NB4 (cell line): ENCODE measurements around the gene GOLGA8M.
"Not testable (repeated sequence)": the region's sequence is repeated elsewhere in the genome, so short reads cannot be mapped to it uniquely, and the experiment has no call there.

ENCODE experiments used
- DNase-seq: peaks from one replicate; pipeline ENCODE4 v3.0.0; 2010; ENCODE audit warnings: low read depth
- H3K4me3 ChIP-seq: one replicate; pipeline ENCODE4 v1.5.1; 2011; ENCODE audit warnings: mild to moderate bottlenecking, low read depth, low read length, moderate library complexity
- MYC ChIP-seq: IDR thresholded peaks from 2 replicates; pipeline ENCODE4 v1.6.1; 2011; ENCODE audit warnings: low read depth, low read length
- POLR2A ChIP-seq: IDR thresholded peaks from 2 replicates; pipeline ENCODE4 v1.6.1; 2011; ENCODE audit warnings: mild to moderate bottlenecking; ENCODE audit not compliant: insufficient read length; ENCODE audit errors: extremely low read depth
- TF ChIP-seq, protein P1 (sequence below): IDR thresholded peaks from 2 replicates; pipeline ENCODE4 v1.6.1; 2011; ENCODE audit warnings: low read depth, low read length
- TF ChIP-seq, protein P2 (sequence below): IDR thresholded peaks from one replicate; pipeline ENCODE4 v1.5.1; 2012; ENCODE audit warnings: low read depth, low read length

The GOLGA8M gene, protein sequence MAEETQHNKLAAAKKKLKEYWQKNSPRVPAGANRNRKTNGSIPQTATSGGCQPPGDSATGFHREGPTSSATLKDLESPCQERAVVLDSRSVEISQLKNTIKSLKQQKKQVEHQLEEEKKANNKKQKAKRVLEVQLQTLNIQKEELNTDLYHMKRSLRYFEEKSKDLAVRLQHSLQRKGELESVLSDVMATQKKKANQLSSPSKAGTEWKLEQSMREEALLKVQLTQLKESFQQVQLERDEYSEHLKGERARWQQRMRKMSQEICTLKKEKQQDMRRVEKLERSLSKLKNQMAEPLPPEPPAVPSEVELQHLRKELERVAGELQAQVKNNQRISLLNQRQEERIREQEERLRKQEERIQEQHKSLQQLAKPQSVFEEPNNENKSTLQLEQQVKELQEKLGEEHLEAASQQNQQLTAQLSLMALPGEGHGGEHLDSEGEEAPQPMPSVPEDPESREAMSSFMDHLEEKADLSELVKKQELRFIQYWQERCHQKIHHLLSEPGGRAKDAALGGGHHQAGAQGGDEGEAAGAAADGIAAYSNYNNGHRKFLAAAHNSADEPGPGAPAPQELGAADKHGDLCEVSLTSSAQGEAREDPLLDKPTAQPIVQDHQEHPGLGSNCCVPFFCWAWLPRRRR

DNA sequence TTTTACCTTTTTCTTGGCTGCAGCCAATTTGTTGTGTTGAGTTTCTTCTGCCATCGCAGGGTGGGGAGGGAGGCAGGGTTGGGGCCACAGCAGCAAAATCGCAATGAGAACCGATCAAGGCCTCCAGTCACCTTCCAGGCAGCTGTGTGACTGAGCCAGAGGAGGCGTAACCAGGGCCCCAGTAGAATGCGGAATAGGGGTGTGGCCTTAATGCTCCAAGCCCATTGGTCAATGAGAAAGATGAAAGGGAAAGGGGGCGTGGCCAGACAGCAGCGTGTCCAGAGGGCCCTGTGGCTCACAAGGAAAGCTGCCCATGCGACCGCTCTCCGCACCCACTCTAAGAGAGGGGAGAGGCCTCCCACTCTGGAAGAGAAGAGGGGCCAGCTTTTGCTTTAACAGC, at the start of gene GOLGA8M:
GOLGA8M (minus strand) TSS at position 152 of the 400 bp plus-strand sequence; CDS start at position 54, 98 bp downstream.
- not testable (repeated sequence) for H3K4me3 ChIP-seq, DNase-seq

DNA sequence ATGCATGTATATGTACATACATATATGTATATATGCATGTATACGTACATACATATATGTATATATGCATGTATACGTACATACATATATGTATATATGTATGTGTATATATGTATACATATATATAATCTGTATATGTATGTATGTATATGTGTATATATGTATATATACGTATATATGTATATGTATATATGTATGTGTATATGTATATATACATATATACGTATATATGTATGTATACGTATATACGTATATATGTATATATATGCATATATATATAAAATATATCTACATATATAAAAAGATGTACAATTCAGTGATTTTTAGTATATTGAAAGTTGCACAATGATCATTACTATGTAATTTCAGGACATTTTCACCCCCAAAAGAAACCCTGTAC, 30.7 kb upstream of the GOLGA8M start:
- not testable (repeated sequence) for H3K4me3 ChIP-seq, DNase-seq

DNA sequence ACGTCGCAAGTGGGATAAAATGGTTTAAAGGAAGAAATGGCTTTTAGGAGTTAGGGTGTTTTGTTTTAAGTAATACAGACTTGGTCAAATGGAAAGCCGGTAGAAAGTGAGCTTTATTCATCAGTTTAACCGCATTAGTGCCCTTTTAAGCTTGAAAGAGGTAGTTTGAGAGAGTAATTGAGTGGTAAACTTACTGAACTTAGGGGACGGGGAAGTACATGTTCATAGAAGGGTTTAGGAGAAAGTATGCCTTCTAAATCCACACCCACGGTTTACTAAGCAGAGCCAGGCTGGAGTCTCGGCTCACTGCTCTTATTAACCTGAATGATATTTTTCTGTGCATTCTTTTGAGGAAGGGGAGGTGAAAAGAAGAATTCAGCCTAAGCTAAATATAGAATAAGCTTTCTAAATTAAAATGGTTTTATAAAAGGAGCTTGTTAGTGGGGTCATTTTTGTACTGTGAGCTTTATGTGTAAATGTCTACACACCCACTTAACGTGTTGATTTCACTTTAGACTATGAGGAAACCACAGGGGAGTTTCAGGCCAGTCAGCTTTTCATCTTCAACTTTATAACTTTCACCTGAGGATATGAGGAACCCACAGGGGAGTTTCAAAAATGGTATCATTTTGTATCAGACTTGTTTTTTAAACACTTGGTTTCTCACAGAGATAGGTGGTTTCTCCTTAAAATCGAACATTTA, 26.5 kb upstream of the GOLGA8M start:
- peak overlapping the region; percentile 50 for H3K4me3 ChIP-seq
- not testable (repeated sequence) for DNase-seq

DNA sequence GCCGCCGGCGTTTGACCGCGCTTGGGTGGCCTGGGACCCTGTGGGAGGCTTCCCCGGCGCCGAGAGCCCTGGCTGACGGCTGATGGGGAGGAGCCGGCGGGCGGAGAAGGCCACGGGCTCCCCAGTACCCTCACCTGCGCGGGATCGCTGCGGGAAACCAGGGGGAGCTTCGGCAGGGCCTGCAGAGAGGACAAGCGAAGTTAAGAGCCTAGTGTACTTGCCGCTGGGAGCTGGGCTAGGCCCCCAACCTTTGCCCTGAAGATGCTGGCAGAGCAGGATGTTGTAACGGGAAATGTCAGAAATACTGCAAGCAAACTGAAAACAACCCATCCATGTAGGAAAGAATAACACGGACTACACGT, 26.0 kb upstream of the GOLGA8M start:
- peak overlapping the region; percentile 50 for H3K4me3 ChIP-seq

DNA sequence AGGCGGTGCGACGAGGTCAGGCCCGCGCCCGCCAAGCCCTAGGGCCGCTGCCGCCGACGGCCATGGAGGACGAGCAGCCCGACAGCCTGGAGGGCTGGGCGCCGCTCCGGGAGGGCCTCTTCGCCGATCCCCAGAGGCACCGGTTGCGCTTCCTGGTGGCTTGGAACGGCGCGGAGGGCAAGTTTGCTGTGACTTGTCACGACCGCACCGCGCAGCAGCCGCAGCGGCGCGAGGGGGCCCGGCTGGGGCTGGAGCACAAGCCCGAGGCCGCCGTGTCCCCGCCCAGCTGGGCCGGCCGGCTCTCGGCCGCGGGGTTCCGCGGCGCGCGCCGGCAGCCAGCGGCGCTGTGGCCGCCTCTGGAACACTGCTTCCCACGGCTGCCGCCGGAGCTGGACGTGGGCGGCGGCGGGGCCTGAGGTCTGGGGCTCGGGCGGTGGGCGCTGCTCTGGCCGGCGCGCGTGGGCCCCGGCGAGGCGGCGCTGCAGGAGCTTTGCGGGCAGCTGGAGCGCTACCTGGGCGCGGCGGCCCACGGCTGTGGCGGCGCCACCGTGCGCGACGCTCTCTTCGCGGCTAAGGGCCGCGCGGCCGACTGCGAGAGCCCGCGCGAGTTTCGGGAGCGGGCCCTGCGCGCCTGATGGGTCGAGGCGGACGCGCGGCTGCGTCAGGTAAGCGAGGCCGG, 25.4 kb upstream of the GOLGA8M start:
- peak overlapping the region; percentile 59 for H3K4me3 ChIP-seq
- DNase-seq: peak; percentile 74

More for the DNA sequence above, 26.0 kb upstream of the GOLGA8M start:
- DNase-seq: not testable (repeated sequence)

DNA sequence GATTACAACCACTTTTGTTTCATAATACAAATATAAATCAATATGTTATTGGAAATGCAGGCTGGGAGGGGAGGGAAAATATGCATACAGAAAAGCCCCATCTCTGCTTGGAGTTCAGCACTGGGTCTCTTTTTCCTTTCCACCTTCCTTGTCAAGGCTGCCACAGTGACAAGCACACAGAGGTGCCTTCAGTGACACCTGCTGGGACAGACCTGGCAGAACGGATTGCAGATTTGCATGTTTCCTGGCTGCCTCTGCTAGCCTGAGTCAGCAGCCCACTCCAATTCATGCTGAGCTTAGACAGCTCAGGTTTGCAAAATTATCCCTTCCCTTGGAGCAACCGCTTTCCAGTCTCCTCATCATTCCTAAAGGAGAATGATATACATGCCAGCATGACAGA, 15.8 kb upstream of the GOLGA8M start:
- peak; percentile 54 for DNase-seq
- H3K4me3 ChIP-seq: not testable (repeated sequence)

DNA sequence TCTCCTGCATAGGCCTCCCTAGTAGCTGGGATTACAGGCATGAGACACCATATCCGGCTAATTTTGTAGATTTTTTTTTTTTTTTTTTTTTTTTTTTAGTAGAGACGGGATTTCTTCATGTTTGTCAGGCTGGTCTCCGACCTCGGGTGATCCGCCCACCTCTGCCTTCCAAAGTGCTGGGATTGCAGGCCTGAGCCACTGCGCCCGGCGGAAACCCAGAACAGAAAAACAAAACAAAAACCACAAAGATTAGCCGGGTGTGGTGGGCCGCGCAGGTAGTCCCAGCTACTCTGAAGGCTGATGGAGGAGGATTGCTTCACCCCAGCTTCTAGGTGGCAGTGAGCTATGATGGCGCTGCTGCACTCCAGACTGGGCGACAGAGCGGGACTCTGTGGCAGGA, 14.8 kb upstream of the GOLGA8M start:
- H3K4me3 ChIP-seq, DNase-seq: not testable (repeated sequence)

DNA sequence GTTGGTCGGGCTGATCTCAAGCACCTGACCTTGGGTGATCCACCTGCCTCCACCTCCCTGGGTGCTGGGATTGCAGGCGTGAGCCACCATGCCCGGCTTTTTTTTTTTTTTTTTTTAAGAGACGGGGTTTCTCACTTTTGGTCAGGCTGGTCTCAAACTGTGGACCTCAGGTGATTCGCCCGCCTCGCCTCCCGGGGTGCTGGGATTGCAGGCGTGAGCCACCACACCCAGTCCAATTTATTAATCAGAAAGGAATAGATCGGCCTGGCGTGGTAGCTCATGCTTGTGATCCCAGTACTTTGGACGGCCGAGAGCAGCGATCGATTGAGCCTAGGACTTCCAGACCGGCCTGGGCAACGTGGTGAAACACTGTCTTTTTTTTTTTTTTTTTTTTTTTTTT, 13.9 kb upstream of the GOLGA8M start:
- H3K4me3 ChIP-seq: no peak overlapping the region
- DNase-seq: no peak
- TF ChIP-seq POLR2A (no peak), MYC (no peak)
- TF ChIP-seq, protein P1, sequence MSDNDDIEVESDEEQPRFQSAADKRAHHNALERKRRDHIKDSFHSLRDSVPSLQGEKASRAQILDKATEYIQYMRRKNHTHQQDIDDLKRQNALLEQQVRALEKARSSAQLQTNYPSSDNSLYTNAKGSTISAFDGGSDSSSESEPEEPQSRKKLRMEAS: no peak
- TF ChIP-seq, protein P2, sequence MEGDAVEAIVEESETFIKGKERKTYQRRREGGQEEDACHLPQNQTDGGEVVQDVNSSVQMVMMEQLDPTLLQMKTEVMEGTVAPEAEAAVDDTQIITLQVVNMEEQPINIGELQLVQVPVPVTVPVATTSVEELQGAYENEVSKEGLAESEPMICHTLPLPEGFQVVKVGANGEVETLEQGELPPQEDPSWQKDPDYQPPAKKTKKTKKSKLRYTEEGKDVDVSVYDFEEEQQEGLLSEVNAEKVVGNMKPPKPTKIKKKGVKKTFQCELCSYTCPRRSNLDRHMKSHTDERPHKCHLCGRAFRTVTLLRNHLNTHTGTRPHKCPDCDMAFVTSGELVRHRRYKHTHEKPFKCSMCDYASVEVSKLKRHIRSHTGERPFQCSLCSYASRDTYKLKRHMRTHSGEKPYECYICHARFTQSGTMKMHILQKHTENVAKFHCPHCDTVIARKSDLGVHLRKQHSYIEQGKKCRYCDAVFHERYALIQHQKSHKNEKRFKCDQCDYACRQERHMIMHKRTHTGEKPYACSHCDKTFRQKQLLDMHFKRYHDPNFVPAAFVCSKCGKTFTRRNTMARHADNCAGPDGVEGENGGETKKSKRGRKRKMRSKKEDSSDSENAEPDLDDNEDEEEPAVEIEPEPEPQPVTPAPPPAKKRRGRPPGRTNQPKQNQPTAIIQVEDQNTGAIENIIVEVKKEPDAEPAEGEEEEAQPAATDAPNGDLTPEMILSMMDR: no peak

DNA sequence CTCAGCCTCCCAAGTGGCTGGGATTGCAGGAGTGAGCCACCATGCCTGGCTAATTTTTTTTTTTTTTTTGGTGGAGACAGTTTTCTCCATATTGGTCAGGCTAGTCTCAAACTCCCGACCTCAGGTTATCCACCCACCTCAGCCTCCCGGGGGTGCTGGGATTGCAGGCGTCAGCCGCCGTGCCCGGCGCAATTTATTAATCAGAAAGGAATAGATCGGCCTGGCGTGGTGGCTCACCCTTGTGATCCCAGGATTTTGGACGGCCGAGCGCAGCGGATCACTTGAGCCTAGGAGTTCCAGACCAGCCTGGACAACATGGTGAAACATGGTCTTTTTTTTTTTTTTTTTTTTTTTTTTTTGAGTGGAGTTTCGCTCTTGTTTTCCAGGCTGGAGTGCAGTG, 13.3 kb upstream of the GOLGA8M start:
- DNase-seq: no peak
- no peak for TF ChIP-seq MYC
- TF ChIP-seq, protein P1: no peak
- no peak overlapping the region for H3K4me3 ChIP-seq

DNA sequence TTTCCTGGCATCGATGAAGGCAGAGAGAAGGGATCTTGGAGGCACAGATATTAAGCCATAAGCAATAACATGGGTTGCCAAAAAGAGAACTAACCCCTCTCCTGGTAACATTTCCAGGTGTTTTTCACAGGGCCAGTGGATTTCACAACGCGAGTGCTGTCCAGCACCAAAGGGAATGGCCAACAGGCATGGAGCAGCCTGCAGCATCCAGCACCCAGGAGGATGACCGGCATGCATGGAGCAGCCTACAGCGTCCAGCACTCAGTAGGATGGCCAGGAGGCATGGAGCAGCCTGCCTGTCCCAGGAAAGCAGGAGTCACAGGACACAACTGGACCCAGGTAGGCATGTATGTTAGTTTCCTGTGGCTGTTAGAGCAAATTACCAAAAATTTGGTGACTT, 11.8 kb upstream of the GOLGA8M start:
- DNase-seq, H3K4me3 ChIP-seq: not testable (repeated sequence)

DNA sequence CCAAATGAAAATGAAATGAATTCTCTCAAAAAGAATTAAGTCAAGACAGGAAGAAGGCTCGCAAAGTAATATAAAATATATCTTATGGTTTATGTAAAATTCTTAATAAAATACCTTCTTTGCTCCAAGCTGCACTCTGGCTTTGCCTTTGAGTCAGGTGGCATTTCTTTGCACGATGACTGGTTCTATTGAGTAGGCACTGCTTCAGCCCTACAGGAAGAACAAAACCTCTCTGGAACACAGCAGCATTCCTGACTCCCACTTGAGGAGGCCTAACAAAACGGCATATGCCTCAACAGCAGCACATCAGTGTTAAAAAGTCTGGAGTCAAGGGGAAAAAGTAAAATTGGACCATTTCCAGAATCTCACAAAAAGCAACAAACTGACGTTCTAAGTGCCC, 7.4 kb upstream of the GOLGA8M start:
- DNase-seq, H3K4me3 ChIP-seq: not testable (repeated sequence)

DNA sequence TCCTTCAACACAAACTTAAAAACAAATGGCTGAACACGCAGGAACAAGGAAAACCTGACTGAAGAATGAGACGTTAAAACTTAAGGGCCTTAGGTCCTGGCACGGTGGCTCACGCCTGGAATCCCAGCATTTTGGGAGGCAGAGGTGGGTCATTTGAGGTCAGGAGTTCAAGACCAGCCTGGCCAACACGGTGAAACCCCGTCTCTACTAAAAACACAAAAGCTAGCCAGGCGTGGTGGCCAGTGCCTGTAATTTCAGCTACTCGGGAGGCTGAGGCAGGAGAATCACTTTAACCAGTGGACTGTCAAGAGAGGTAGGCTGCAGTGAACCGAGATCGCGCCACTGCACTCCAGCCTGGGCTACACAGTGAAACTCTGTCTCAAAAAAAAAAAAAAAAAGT, 6.4 kb upstream of the GOLGA8M start:
- not testable (repeated sequence) for H3K4me3 ChIP-seq, DNase-seq

DNA sequence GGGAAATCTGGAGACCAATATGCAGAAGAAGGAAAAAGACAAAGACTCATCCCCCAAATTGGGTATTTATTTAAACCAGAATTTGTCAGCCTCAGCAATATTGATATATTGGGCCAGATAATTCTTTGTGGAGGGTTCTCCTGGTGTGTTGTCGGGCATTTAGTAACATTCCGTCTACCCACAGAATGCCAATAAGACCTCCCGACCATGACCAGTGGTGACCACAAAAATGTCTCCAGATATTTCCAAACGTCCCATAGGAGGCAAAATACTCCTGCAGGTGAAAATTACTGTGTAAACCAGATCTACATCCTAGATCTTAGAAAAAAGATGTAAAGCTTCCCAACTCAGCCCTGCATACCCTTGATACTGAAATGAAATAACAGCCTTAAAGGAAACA, 2.0 kb upstream of the GOLGA8M start:
- DNase-seq, H3K4me3 ChIP-seq: not testable (repeated sequence)

DNA sequence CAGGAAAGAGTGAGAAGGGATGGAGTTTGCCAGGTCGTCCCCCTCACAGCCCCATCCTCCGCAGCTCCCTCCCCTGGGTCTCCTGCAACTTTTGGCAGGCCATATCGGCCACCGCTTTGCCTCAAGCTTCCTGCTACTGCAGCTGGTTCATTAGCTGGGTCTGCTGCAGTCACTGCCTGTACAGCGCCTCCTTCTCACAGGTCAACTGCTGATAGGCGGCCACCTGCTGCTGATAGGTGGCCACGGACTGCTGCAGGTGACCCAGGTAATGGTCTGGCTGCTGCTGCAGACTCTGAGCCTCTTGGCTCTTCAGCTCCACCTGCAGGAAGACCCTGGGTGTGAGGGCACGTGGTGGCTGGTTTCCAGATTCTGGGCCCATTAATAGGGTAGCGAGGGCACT, 8.3 kb downstream of the GOLGA8M start:
- DNase-seq, H3K4me3 ChIP-seq: not testable (repeated sequence)

DNA sequence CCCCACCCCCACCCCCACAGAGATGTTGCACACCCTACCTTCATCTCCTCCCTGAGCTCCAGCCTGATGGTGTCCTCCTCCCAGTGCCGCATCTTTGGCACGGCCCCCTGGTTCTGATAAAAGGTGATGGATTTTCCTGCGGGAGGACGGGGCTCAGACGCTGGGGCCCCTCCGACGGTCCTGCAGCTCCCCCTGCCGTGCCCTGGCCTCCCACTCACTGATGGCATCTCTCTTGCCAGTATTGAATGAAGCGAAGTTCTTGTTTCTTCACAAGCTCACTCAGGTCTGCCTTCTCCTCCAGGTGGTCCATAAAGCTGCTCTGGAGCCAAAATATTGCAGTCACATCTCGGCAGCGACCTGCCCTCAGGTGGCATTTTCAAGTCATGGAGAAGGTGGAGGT, 9.8 kb downstream of the GOLGA8M start:
- DNase-seq, H3K4me3 ChIP-seq: not testable (repeated sequence)

DNA sequence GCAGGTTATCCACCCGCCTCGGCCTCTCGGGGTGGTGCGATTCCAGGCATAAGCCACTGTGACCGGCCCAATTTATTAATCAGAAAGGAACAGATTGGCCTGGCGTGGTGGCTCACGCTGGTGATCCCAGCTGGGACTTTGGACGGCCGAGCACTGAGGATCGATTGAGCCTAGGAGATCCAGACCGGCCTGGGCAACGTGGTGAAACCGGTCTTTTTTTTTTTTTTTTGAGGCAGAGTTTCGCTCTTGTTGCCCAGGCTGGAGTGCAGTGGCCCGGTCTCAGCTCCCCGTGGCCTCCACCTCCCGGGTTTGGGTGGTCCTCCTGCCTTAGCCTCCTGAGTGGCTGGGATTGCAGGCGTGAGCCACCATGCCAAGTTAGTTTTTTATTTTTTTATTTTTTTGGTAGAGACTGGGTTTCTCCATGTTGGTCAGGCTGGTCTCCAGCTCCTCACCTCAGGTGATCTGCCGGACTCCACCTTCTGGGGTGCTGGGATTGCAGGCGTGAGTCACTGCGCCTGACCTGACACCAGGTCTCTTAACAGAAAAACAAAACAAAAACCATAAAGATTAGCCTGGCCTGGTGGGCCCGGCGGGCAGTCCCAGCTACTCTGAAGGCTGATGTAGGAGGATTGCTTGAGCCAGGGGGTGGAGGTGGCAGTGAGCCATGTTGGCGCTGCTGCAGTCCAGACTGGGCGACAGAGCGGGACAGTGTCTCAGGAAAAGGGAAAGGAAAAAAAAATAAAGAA, 18.0 kb downstream of the GOLGA8M start:
- not testable (repeated sequence) for H3K4me3 ChIP-seq, DNase-seq
